Activated effector memory CD4-positive, alpha-beta T cell treated with anti-CD3 and anti-CD28 coated beads, Interleukin-2, amount 50 U/mL, for 16 hours (primary cell): ENCODE measurements around the gene CEBPE.

ENCODE experiments used
- DNase-seq: peaks from one replicate; pipeline ENCODE4 v3.0.0-alpha.2; 2020

CEBPE gene

DNA sequence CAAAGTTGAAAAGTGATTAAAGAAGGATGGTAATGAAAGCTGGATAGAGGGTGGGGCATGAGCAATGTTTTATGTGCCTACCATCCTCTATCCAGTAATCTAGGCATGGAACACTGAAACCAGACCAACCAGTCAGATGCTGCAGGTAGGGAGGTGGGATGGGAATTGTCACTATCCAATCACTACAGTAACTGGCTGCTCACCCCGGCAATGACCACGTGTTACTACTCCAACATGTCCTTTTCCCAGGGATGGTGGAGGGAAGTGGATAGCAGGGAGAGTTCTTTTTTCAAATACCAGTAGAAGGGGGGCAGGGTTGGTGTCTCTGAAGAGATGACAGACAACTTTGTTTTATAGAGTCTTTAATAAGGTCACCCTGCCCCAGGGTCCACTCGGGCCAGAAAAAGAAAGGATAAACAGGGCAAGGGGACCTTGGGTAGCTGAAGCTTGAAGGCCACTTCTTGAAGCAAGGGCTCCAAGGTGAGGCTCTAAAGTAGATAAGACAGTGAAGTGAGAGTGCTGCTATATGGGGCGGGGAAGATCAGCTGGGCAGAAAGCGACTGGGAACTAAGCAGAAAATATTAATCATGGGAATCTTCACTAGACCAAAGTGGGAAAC is 47.0 kb downstream of the CEBPE start:
- DNase-seq: no peak

DNA sequence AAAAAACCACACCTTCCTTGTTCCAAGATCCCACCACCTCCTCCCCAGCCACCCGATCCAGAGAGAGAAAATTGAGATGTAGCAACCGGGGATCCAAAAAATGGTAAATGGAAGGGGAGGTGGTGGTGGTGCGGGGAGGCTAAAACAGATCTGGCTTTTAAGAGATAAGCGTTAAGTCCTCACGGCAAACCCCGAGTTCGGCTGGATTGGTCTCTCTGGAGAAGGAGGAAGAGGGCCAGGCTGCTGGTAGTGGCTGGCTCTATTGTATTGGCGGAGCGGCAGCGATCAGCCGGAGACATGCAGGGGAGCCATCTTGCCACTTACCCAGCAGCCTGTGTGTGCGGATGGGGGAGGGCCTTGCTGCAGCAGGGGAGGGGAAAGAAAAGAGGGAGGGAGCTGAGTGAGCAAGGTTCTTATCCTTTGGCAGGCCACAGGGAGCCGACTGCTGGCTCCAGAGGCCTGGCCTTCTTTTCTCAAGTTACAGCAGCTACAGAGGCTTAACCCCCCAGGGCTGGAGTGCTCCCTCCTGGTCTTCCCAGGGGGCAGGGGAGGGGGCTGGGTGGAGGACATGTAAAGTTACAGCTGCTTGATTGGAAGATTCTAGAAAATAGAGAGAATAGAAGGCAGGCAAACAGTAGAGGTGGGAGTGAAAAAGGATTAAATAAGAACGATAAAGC is 47.7 kb downstream of the CEBPE start:
- peak; percentile 92 for DNase-seq

DNA sequence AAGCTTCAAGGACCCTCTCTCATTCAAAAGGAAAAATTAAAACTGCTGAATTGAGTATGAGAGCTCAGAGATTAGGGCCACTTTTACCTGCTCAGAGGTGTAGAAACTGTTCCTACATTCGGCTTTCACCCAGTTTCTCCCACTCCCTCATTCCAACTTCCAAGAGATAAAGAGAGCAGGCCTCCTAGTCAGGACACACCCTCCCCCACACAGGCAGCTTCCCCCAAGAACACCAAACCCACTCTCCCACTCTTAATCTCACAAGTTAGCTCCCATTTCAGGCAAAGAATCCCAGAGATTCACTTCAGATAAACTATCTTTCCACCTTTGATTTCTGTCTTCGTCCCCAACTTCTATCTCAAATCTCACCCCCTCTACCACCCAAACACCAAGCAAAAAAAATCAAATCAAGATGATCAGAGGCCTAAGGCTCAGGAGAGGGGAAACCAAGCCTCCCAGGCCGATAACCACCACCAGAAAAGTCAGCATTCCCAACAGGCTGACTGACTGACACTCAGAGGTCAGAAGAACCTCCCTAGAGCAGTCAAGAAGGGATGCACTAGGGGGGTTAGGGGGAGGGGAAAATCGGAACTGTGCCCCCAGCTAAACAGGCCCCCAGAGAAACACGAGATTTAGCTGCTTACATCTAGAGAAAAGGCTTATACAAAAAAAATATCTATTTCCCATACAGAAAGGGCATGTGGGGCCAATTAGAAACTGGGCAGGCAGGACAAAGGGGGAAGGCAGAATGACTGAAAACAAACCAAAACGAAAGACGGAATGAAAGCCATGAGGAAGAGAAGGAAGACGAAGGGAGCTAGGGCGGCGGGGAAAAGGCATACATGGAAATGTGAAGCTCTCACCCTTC is 48.6 kb downstream of the CEBPE start:
- no peak for DNase-seq

DNA sequence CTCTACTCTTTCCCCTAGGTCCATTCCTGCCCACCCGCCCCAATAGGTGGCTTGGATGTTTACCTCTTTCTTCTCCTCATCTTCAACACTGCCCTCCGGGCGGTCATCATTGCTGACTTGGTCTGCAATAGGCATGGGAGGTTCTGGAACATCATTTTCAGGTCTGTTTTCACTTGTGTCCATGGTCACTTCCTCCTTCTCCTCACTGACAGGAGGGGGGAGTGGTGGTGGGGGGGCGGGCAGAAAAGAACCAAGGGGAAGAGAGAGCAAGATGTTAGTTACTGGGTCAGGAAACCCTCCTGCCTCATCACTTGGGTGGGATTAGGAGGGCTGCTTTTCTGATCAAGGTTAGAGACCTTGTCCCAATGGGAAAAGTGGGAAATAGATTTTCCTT is 49.6 kb downstream of the CEBPE start:
- no peak for DNase-seq

DNA sequence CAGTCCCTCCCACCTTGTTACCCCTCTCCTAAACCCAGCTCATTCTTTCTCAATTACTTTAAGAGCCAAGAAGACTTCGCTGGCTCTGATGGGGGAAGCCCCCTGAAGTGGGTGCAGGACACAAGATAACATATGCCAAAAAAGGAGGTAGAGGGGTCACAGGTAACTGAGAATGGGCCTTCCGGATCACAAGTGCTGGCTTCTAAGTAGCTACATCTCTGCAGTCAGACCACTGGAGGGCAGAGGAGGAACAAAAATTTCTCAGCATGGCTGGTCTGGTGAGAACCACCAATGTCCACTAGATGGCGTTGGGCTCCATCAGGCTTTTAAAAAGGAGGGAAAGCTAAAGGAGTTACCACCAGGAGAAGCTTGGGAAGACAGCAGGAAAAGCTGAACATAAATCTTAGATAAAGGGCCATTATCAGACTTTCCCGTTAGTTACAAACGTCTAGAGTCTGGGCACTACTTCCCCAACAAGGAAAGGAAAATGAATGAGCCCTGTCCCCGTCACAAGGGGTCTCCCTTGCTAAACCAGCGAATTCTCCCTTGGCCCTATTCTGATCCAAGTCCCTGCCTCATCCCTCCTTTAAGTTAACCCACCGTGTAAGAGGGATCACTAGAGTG is 50.2 kb downstream of the CEBPE start:
- DNase-seq: peak; percentile 88

DNA sequence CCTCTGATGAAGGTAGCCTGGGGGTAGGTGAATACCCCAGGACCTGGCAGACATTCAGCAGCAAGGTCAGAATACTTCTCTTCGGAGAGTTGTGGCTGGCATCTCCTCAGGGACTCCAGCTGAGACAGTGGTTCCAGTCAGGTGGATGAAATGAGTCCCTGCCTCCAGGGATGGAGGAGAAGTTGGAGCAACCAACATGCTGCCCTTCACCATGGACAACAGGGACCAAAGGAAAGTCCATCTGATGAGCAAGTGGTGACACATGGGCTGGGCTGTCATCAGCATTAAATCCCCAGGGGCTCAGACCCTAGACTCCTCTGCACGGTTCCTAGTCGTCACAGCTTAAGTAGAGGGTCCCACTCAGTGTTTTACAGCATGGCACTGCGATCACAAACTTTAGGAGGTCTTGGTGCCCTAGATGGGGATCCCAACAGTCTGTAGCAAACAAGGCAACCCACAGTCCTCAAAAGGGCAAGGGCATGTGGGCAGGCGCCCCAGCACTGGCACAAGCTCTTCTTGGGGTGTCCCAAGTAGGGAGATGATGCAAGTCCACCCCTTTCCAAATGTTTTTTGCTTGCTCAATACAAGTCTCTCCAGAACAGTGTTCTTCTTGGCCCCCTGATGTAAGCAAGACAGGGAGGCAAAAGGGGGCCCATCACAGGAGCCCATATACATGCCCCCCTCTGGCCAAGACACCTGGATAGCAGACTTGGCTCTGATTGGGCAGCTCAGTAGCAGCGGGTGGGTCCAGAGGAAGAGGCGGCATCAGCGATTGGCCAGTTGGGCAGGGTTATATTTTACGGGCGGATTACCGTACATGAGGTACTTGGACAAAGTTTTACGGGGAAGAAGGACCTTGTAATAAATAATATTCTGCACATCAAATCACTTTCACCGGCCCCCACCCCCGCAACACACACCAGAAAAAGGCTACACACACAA is 50.9 kb downstream of the CEBPE start:
- peak; percentile 37 for DNase-seq
